ENCODE measurements around the gene SLPI.
A peak's percentile ranks its signal among the peaks of the same experiment; 100 is the strongest.

The SLPI gene

GRCh38 chr20:45269754-45270270 lies 15.4 kb upstream of the SLPI start:
- DNase-seq, result no peak

GRCh38 chr20:45269056-45269455 lies 14.7 kb upstream of the SLPI start:
- no peak for DNase-seq

DNA sequence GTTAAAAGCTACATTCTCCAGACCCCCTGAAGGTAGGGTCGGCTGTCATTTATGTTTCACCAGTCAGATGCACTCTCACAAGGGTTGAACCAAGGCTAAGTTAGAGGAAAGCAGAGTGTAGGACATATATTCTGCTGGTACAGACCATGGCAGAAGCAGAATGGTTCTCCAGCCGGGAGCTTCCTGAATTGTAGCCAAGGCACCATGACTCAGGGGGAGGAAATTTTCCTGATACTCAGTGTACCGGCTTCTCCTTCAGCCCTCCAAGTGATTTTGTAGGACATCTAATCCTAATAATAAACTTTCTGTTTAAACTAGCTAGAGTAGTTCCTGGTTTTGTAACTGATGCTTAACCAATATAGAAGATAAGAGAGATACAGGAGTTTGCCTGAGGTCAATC lies 14.2 kb upstream of the SLPI start:
- DNase-seq, result peak; percentile 63

DNA sequence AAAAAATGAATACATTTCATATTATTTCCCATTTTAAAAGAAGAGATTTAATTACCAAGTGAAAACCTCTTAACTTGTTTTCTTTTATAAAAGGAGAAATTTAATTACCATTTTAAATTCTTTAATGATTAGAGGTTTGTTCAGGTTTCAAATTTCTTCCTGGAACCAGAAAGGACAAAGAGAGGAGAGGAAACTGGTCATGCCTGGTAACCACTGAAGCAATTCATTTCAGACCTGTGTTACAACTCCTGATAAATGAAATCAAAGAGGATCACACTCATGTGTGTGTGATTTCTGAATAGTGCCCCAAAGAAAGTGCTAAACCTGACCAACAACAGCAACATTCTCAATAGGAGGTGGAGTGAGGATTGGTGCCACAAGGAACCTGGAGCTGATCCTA lies 12.6 kb upstream of the SLPI start:
- no peak for DNase-seq

DNA sequence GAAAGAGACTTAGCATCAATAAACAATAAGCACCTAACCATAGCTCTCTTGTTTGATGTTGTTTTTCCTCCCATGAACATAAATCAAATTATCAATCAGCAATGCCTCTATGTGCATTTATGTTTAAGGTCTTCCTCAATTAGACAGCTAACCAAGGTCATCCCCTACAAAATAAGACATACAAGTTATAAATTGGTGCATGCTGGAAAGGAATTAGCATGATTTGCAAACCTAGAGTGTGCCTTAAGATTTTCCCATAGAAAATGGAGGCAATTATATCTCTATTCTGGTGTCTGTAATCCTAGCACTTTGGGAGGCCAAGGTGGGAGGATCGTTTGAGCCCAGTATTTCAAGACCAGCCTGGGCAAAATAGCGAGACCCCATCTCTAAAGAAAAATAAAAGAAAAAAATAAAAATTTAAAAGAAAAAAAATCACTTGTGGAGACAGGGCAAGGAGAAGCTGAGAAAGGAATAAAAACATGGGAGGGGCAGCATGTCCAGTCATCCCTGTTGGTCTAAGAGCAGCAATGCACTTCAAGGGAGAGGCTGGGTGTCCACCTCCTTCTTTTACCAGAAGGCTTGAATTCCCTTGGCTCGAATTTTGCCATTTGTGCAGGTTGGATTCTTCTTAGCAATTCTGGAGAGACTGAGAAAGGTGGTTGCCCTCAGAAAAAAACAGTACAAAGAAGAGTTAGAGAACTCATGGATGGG lies 9.3 kb upstream of the SLPI start:
- DNase-seq, result no peak

DNA sequence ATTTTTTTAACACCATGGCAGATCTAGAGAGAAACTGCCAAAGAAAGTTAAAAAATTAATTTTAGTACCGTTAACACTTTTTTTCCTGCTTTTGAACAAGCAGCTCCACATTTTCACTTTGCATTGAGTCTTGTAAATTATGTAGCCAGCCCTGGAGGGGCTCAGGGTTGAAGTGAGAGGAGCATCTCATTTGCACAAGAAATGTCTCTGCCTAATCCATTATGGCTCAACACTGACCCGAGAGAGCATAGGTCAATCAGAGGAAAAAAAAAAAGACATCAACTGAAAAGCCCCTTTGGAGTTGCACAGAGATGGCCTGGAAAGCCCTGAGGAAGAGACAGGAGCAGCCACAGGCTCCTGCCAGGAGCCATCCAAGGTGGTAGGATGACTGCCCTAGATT lies 4.3 kb upstream of the SLPI start:
- no peak for DNase-seq

DNA sequence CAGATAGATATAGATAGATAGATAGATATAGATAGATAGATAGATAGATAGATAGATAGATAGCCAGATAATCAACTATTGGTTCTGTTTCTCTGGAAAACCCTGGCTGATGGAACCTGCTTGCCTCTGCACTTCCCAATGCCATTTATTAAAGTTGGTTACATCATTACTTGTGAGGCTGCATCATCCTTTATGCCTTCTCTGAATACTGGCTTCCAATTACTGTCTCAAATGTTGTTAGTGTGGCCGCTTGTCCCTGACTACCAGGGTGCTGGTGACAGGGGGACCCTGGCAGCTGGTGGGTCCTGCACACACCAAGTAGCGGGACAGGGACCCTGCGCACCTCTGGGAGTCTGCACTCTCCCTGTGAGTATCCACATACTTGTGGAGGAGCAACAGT lies 3.9 kb upstream of the SLPI start:
- DNase-seq, result no peak

DNA sequence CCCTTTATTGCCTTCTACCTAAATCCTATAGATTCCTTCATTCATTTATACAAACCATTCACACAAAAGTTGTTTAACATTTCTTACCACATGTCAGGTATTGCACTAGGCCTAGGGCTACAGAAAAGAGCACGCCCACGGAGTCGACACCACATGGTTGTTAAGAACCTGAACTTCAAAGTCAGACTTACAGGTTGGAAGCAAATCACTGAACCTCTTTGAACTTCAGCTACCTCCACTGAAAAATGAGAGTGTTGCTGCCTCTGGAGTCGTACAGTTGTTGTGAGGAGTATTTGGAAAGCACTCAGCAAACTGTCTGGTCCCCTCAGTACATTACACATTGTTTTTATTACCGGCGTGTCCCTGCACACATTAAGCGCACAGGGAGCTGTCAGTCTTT lies 3.3 kb upstream of the SLPI start:
- DNase-seq, result no peak

GRCh38 chr20:45257161-45257560 lies 2.8 kb upstream of the SLPI start:
- DNase-seq, result no peak

DNA sequence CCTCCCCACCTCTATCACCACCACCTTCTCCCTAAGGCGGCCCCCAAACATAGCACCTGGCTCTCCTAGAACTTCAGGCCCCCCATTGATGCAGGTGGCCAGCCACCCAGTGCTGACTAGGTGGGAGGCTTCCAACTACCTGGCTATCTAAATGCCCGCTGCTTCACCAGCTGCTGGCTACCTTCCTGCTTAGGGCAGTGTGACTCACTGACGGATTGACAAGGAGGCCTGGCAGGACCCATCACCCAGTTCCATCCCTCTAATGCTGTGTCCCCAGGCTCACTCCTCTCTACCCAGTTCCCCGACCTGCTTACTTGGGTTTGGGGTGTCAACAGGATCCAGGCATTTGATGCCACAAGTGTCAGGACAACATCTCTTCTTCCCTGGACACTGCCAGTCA lies 1.1 kb downstream of the SLPI start:
- DNase-seq, result no peak

GRCh38 chr20:45251884-45252560 lies 2.3 kb downstream of the SLPI start:
- DNase-seq, result no peak

DNA sequence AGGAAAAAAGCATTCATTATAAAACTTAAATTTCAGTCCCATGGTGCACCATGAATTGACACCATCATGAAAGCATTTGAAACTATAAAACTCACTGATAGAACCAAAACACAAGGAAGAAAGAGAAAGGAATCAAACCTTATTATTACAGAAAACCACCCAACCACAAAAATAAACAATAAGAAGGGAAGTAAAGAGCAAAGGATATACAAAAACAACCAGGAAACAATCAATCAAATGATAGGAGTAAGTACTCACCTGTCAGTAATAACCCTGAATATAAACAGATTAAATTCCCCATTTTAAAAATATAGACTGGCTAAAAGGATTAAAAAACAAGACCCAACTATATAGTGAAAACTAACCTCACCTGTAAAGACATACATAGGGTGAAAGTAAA lies 5.8 kb downstream of the SLPI start:
- DNase-seq, result no peak

- DNase-seq, result no peak
Observed at GRCh38 chr20:45247865-45248264, 6.5 kb downstream of the SLPI start.

- DNase-seq, result no peak
Observed at GRCh38 chr20:45246109-45246508, 8.3 kb downstream of the SLPI start.

- DNase-seq, result no peak
Observed at GRCh38 chr20:45238139-45238538, 16.2 kb downstream of the SLPI start.

DNA sequence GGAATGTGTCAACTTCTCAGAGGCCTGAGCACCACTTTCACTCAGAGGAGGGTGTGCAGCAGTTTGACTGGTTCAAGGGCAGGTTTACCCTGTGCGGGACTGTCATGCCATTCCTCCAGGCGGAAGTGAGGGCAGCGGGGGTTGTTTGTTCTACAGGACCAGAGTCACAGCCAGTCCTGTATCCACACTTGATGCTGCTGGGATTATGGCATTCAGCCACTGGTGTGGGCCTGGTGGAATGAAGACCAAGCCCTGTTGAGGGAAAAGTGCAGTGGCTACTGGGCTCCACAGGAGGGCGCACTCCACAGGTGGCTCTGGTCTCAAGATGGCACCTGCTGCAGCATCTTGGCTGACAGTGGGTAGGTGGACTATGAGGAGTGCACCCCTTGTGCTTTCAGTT lies 18.4 kb downstream of the SLPI start:
- DNase-seq, result no peak

DNA sequence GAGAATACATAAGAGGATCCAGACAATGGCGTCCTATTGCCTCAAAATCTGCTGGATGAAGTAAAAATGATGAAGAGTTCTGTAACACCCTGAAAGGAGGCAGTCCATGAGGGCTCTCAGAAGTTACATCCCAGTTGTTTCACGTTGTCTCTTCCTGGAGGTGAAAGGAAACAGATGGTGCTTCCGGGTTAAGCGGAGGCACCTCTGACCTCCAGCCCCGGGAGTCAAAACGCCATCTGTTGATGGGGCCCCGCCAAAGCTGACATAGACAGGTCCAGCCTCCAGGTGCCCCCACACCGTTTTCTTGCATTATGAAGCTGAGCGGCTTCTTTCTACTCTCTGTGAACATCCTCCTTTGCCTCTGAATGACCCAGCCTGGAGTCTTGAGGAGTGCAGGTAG lies 23.7 kb downstream of the SLPI start:
- no peak for DNase-seq

- no peak for DNase-seq
Observed at GRCh38 chr20:45229264-45230056, 24.9 kb downstream of the SLPI start.

DNA sequence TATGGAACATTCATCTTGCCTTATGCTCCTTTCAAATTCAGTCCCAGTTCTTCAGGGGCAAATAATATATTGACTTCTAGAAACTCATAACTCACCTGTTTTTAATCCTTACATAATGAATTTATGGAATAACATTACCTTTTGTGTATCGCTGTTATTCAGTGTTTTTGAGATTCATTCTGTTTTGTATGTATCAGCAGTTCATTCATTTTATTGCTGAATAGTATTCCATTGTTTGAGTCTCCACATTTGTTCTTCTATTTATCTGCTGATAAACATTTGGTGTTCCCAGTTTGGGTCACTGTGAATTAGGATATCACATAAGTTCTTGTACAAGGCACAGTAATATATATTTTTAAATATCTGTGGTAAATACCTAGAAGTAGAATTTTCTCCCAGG lies 28.1 kb downstream of the SLPI start:
- DNase-seq, result no peak

GRCh38 chr20:45223136-45223535 lies 31.2 kb downstream of the SLPI start:
- DNase-seq, result no peak

DNA sequence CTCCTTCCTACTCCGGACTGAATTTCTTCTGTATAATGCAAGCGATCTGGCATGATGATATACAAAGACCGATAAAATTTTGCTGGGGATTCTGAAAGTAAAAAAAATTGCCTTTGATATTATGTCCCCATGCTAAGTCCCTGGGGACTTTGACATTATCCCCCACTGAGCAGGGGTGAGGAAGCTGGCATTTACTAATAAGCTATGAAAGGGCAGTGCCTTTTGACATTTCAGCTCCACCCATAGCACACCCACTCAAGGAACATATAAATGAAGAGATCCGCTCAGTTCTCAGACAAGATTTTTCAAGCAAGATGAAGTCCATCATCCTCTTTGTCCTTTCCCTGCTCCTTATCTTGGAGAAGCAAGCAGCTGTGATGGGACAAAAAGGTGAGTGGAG lies 33.3 kb downstream of the SLPI start, which contains the start of gene SEMG2:
Gene SEMG2, plus strand, starts transcription at position 298 of the 400 bp plus-strand sequence. Its CDS starts 17 bp downstream, at position 315.
- no peak for DNase-seq

GRCh38 chr20:45218636-45219035 lies 35.7 kb downstream of the SLPI start:
- no peak for DNase-seq

GRCh38 chr20:45218124-45218523 lies 36.2 kb downstream of the SLPI start:
- no peak for DNase-seq

GRCh38 chr20:45212836-45213235 lies 41.5 kb downstream of the SLPI start:
- DNase-seq, result no peak

Data from NCI-H226 (cell line).